22Rv1 (cell line): ENCODE measurements around the gene USP3.

Source experiments
- CTCF ChIP-seq: fragments of 450-650 bp; IDR thresholded peaks from 2 replicates; pipeline ENCODE4 v1.5.1; 2017; ENCODE audit warnings: mild to moderate bottlenecking
- ZFX ChIP-seq: fragments of 450-650 bp; IDR thresholded peaks from 2 replicates; pipeline ENCODE4 v1.6.1; 2017; ENCODE audit warnings: antibody characterized with exemption, borderline replicate concordance

DNA sequence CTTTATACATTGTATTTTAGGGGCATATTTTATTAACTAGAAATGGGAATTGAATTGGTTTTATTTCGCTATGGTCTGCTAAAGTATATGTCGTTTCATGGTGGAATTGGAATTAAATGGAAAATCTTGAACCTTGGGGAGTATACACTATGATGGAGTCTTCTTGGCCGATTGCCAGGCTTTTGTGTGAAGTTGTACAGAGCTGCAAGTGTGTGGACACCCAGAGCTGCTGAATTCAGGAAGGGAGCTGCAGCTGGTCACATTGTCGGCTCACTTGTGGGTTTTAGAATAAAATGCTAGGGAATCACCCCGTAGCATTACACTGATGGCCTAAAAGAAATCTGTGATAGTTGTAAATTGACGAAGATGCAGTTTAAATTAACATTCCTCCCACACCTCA is 35.1 kb downstream of the USP3 start:
- TF ChIP-seq CTCF (no peak), ZFX (no peak)
